SW480 (cell line): ENCODE measurements around the gene CUX1.
"Not testable (repeated sequence)": the region's sequence is repeated elsewhere in the genome, so short reads cannot be mapped to it uniquely, and the experiment has no call there.

Source experiments
- DNase-seq: peaks from one replicate; pipeline ENCODE4 v3.0.0-alpha.2; 2016; ENCODE audit warnings: low spot score

CUX1 gene

GRCh38 chr7:102215256-102215655 is 397.8 kb downstream of the CUX1 start:
- DNase-seq: no peak

- no peak for DNase-seq
Measured at GRCh38 chr7:102215711-102216110, 398.3 kb downstream of the CUX1 start.

- DNase-seq: no peak
Measured at GRCh38 chr7:102216573-102217314, 399.3 kb downstream of the CUX1 start.

- DNase-seq: peak; percentile 33
Measured at GRCh38 chr7:102220229-102220850, 402.9 kb downstream of the CUX1 start.

GRCh38 chr7:102220960-102221800 is 403.8 kb downstream of the CUX1 start:
- no peak for DNase-seq

- no peak for DNase-seq
Measured at GRCh38 chr7:102221961-102222360, 404.5 kb downstream of the CUX1 start.

- no peak for DNase-seq
Measured at GRCh38 chr7:102222445-102222844, 405.0 kb downstream of the CUX1 start.

GRCh38 chr7:102223184-102223583 is 405.8 kb downstream of the CUX1 start:
- DNase-seq: no peak

GRCh38 chr7:102225025-102225424 is 407.6 kb downstream of the CUX1 start:
- DNase-seq: no peak

GRCh38 chr7:102227371-102227770 is 409.9 kb downstream of the CUX1 start:
- DNase-seq: no peak

- no peak for DNase-seq
Measured at GRCh38 chr7:102228935-102229334, 411.5 kb downstream of the CUX1 start.

- DNase-seq: not testable (repeated sequence)
Measured at GRCh38 chr7:102230162-102230561, 412.7 kb downstream of the CUX1 start.

- DNase-seq: no peak
Measured at GRCh38 chr7:102230593-102230992, 413.2 kb downstream of the CUX1 start.

GRCh38 chr7:102232611-102233286 is 415.3 kb downstream of the CUX1 start:
- no peak for DNase-seq

GRCh38 chr7:102234131-102234530 is 416.7 kb downstream of the CUX1 start:
- no peak for DNase-seq

- no peak for DNase-seq
Measured at GRCh38 chr7:102234801-102235550, 417.6 kb downstream of the CUX1 start.

GRCh38 chr7:102236102-102236501 is 418.7 kb downstream of the CUX1 start:
- DNase-seq: no peak

GRCh38 chr7:102236592-102237287 is 419.3 kb downstream of the CUX1 start:
- peak; percentile 76 for DNase-seq

GRCh38 chr7:102239206-102239820 is 421.9 kb downstream of the CUX1 start:
- no peak for DNase-seq

GRCh38 chr7:102241431-102241830 is 424.0 kb downstream of the CUX1 start:
- DNase-seq: no peak
